GM23338 (cell line): ENCODE measurements around the gene CD38. TPM values are rescaled to one million over a fixed set of nuclear protein-coding genes. Genes with fewer than 3 reads are reported as not detected.

Experiments
- ATAC-seq: fragments of 200-7000 bp; cut with Tn5 transposase; 3 replicates; pipeline ENCODE4 v1.9.1; 2020
- DNase-seq: peaks from one replicate; pipeline ENCODE4 v3.0.0-alpha.2; 2015; ENCODE audit warnings: low spot score
- H2AFZ ChIP-seq: fragments of 200-600 bp; sonication (generic); 2 replicates; pipeline ENCODE4 v1.8.0; 2016; ENCODE audit warnings: antibody characterized with exemption, mild to moderate bottlenecking, moderate library complexity
- H3F3A ChIP-seq: fragments of 200-600 bp; sonication (generic); replicated peaks from 2 replicates; pipeline ENCODE4 v1.8.0; 2017; ENCODE audit warnings: antibody characterized with exemption, mixed run types, low read depth
- H3K27ac ChIP-seq: fragments of 200-600 bp; sonication (generic); 2 replicates; pipeline ENCODE4 v1.6.1; 2016; ENCODE audit warnings: low read depth
- H3K27me3 ChIP-seq: fragments of 200-600 bp; sonication (generic); 2 replicates; pipeline ENCODE4 v1.8.0; 2016; ENCODE audit warnings: mild to moderate bottlenecking, mixed run types, moderate library complexity; ENCODE audit not compliant: insufficient read depth
- H3K36me3 ChIP-seq: fragments of 200-600 bp; sonication (generic); 2 replicates; pipeline ENCODE4 v1.8.0; 2016; ENCODE audit warnings: mild to moderate bottlenecking; ENCODE audit not compliant: insufficient read depth
- H3K4me1 ChIP-seq: fragments of 200-600 bp; sonication (generic); 2 replicates; pipeline ENCODE4 v1.8.0; 2016; ENCODE audit warnings: mild to moderate bottlenecking, moderate library complexity; ENCODE audit not compliant: insufficient read depth
- H3K4me2 ChIP-seq: fragments of 200-600 bp; sonication (generic); 2 replicates; pipeline ENCODE4 v1.7.1; 2017; ENCODE audit warnings: mixed run types
- H3K4me3 ChIP-seq: fragments of 200-600 bp; sonication (generic); 2 replicates; pipeline ENCODE4 v1.6.1; 2016; ENCODE audit warnings: mixed run types
- H3K79me2 ChIP-seq: fragments of 200-600 bp; sonication (generic); replicated peaks from 2 replicates; pipeline ENCODE4 v1.8.0; 2017; ENCODE audit warnings: mild to moderate bottlenecking; ENCODE audit not compliant: insufficient read depth
- H3K9me2 ChIP-seq: fragments of 200-600 bp; sonication (generic); 2 replicates; pipeline ENCODE4 v1.8.0; 2017; ENCODE audit not compliant: insufficient read depth
- H4K20me1 ChIP-seq: fragments of 200-600 bp; sonication (generic); replicated peaks from 2 replicates; pipeline ENCODE4 v1.8.0; 2017; ENCODE audit warnings: mild to moderate bottlenecking; ENCODE audit not compliant: insufficient read depth
- H3K27ac Mint-ChIP-seq: 2 replicates; pipeline ENCODE4 v1.8.0; 2020; ENCODE audit warnings: inconsistent platforms, mild to moderate bottlenecking, moderate library complexity, mixed read lengths
- H3K27me3 Mint-ChIP-seq: 3 replicates; pipeline ENCODE4 v1.8.0; 2022; ENCODE audit warnings: low read depth, mild to moderate bottlenecking, moderate library complexity, mixed read lengths, inconsistent platforms; ENCODE audit not compliant: insufficient read depth, poor library complexity
- H3K36me3 Mint-ChIP-seq: 3 replicates; pipeline ENCODE4 v1.8.0; 2021; ENCODE audit warnings: low read depth, mild to moderate bottlenecking, inconsistent platforms, moderate library complexity, mixed read lengths
- H3K4me1 Mint-ChIP-seq: 3 replicates; pipeline ENCODE4 v1.8.0; 2020; ENCODE audit warnings: mild to moderate bottlenecking, inconsistent platforms, mixed read lengths
- H3K4me3 Mint-ChIP-seq: 3 replicates; pipeline ENCODE4 v1.8.0; 2021; ENCODE audit warnings: moderate library complexity, mild to moderate bottlenecking, inconsistent platforms, mixed read lengths
- H3K9me3 Mint-ChIP-seq: 3 replicates; pipeline ENCODE4 v1.8.0; 2020; ENCODE audit warnings: moderate library complexity, mild to moderate bottlenecking, inconsistent platforms, mixed read lengths
- CREB1 ChIP-seq: fragments of 250-450 bp; sonication (Bioruptor Pico); IDR thresholded peaks from 2 replicates; pipeline ENCODE4 v1.5.0; 2020; ENCODE audit warnings: low read depth, mild to moderate bottlenecking, moderate library complexity
- EZH2 ChIP-seq: fragments of 200-600 bp; sonication (generic); IDR thresholded peaks from one replicate; pipeline ENCODE4 v1.8.0; 2017; ENCODE audit warnings: antibody characterized with exemption, mild to moderate bottlenecking, low read depth; ENCODE audit not compliant: unreplicated experiment
- EZH2phosphoT487 ChIP-seq: fragments of 200-600 bp; sonication (generic); IDR thresholded peaks from one replicate; pipeline ENCODE4 v1.8.1; 2018; ENCODE audit warnings: antibody characterized with exemption; ENCODE audit not compliant: unreplicated experiment
- JUNB ChIP-seq: IDR thresholded peaks from one replicate; pipeline ENCODE4 v1.6.1; 2016; ENCODE audit warnings: antibody characterized with exemption; ENCODE audit not compliant: unreplicated experiment
- NANOG ChIP-seq: IDR thresholded peaks from 2 replicates; pipeline ENCODE4 v1.6.1; 2016; ENCODE audit warnings: antibody characterized with exemption, borderline replicate concordance
- POLR2AphosphoS5 ChIP-seq: IDR thresholded peaks from 2 replicates; pipeline ENCODE4 v1.6.1; 2016; ENCODE audit warnings: antibody characterized with exemption, low read depth
- STAT1 ChIP-seq: IDR thresholded peaks from one replicate; pipeline ENCODE4 v1.6.1; 2016; ENCODE audit warnings: antibody characterized with exemption; ENCODE audit not compliant: unreplicated experiment
- ZNF114 ChIP-seq: fragments of 250-450 bp; sonication (Bioruptor Pico); IDR thresholded peaks from 2 replicates; pipeline ENCODE4 v1.5.0; 2020; ENCODE audit warnings: mild to moderate bottlenecking, moderate library complexity
- ZNF331 ChIP-seq: fragments of 250-450 bp; sonication (Bioruptor Pico); IDR thresholded peaks from 2 replicates; pipeline ENCODE4 v1.5.0; 2020; ENCODE audit warnings: low read depth, mild to moderate bottlenecking, moderate library complexity
- polyA plus RNA-seq: library from polyadenylated mRNA; unstranded; fragments of >200 nt; fragmentation: Nextera tagmentation; extraction: Ambion mirVana; gene quantifications from 2 replicates; pipeline ENCODE4 v1.2.1, GENCODE V29; 2016
- total RNA-seq: library from RNA; depleted of rRNA; stranded (reverse); fragments of >200 nt; shearing (Covaris generic); gene quantifications from 2 replicates; pipeline ENCODE4 v1.2.3, GENCODE V29; 2014
- TF ChIP-seq, protein P1 (sequence below), 2 experiments: fragments of 200-600 bp in 1 of 2; sonication (generic) in 1 of 2; conservative IDR thresholded peaks; 2 replicates each; pipeline versions ENCODE4 v1.5.1 to v1.6.1; 2016 to 2017; ENCODE audit warnings: antibody characterized with exemption in 2 of 2, low read depth in 2 of 2, mild to moderate bottlenecking in 2 of 2, moderate library complexity in 1 of 2
- TF ChIP-seq, protein P2 (sequence below): IDR thresholded peaks from one replicate; pipeline ENCODE4 v1.6.1; 2018; ENCODE audit warnings: antibody characterized with exemption; ENCODE audit not compliant: unreplicated experiment
- TF ChIP-seq, protein P3 (sequence below): fragments of 250-450 bp; sonication (Bioruptor Pico); IDR thresholded peaks from 2 replicates; pipeline ENCODE4 v1.5.0; 2020; ENCODE audit warnings: mild to moderate bottlenecking, moderate library complexity
- TF ChIP-seq, protein P4 (sequence below): IDR thresholded peaks from 2 replicates; pipeline ENCODE4 v1.6.1; 2016; ENCODE audit warnings: antibody characterized with exemption

CD38 gene
- total and polyA plus RNA-seq, 2 experiments from 2014 or later: 0.17 to 0.24 TPM

DNA sequence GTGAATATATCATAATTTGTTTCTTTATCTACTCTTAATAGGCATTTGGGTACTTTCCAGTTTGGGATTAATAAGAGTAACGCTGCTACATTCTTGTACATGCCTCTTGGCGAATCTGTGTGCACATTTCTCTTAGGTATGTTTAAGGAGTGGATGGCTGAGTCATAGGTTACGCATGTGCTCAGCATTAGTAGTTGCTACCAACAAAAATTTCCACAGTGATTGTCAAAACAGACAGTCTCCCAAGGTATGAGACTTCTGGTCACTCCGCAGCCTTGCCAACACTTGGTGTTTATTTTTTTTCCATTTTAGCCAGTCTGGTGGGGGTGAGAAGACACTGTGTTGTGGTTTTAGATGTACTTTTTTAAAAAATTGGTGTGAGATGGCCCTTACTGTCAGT lies 115.8 kb downstream of the CD38 start:
- Mint-ChIP-seq H3K36me3 (no peaks in the 10 kb centered on the region), H3K9me3 (no peaks in the 10 kb centered on the region), H3K27ac (no peak overlapping the region), H3K27me3 (no peaks in the 10 kb centered on the region), H3K4me3 (no peak overlapping the region), H3K4me1 (peaks cover 7% of the 10 kb centered on the region)
- Histone ChIP-seq H3K4me1 (0 out of 2 replicates have a peak, but pooled peaks cover 6% of the 10 kb centered on the region), H4K20me1 (no peaks in the 10 kb centered on the region), H2AFZ (peak overlapping the region; percentile 12; the same call in 1 of the 2 replicates), H3K79me2 (no peaks in the 10 kb centered on the region), H3K9me2 (peaks cover 22% of the 10 kb centered on the region), H3F3A (no peaks in the 10 kb centered on the region), H3K4me2 (no peak overlapping the region), H3K27ac (no peak overlapping the region), H3K27me3 (no peaks in the 10 kb centered on the region), H3K36me3 (no peaks in the 10 kb centered on the region), H3K4me3 (no peak overlapping the region)
- no peak for DNase-seq
- TF ChIP-seq ZNF331 (no peak), STAT1 (no peak), CREB1 (CRISPR knock-in tag) (no peak), POLR2AphosphoS5 (no peak), JUNB (no peak), EZH2phosphoT487 (no peak), NANOG (no peak), EZH2 (no peak), ZNF114 (CRISPR knock-in tag) (no peak)
- TF ChIP-seq, protein P1, sequence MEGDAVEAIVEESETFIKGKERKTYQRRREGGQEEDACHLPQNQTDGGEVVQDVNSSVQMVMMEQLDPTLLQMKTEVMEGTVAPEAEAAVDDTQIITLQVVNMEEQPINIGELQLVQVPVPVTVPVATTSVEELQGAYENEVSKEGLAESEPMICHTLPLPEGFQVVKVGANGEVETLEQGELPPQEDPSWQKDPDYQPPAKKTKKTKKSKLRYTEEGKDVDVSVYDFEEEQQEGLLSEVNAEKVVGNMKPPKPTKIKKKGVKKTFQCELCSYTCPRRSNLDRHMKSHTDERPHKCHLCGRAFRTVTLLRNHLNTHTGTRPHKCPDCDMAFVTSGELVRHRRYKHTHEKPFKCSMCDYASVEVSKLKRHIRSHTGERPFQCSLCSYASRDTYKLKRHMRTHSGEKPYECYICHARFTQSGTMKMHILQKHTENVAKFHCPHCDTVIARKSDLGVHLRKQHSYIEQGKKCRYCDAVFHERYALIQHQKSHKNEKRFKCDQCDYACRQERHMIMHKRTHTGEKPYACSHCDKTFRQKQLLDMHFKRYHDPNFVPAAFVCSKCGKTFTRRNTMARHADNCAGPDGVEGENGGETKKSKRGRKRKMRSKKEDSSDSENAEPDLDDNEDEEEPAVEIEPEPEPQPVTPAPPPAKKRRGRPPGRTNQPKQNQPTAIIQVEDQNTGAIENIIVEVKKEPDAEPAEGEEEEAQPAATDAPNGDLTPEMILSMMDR (conservative IDR thresholded peaks at IDR 0.05; ENCODE audit: low read depth in 2 of 2): no peak
- TF ChIP-seq, protein P2, sequence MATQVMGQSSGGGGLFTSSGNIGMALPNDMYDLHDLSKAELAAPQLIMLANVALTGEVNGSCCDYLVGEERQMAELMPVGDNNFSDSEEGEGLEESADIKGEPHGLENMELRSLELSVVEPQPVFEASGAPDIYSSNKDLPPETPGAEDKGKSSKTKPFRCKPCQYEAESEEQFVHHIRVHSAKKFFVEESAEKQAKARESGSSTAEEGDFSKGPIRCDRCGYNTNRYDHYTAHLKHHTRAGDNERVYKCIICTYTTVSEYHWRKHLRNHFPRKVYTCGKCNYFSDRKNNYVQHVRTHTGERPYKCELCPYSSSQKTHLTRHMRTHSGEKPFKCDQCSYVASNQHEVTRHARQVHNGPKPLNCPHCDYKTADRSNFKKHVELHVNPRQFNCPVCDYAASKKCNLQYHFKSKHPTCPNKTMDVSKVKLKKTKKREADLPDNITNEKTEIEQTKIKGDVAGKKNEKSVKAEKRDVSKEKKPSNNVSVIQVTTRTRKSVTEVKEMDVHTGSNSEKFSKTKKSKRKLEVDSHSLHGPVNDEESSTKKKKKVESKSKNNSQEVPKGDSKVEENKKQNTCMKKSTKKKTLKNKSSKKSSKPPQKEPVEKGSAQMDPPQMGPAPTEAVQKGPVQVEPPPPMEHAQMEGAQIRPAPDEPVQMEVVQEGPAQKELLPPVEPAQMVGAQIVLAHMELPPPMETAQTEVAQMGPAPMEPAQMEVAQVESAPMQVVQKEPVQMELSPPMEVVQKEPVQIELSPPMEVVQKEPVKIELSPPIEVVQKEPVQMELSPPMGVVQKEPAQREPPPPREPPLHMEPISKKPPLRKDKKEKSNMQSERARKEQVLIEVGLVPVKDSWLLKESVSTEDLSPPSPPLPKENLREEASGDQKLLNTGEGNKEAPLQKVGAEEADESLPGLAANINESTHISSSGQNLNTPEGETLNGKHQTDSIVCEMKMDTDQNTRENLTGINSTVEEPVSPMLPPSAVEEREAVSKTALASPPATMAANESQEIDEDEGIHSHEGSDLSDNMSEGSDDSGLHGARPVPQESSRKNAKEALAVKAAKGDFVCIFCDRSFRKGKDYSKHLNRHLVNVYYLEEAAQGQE: no peak
- TF ChIP-seq, protein P3, sequence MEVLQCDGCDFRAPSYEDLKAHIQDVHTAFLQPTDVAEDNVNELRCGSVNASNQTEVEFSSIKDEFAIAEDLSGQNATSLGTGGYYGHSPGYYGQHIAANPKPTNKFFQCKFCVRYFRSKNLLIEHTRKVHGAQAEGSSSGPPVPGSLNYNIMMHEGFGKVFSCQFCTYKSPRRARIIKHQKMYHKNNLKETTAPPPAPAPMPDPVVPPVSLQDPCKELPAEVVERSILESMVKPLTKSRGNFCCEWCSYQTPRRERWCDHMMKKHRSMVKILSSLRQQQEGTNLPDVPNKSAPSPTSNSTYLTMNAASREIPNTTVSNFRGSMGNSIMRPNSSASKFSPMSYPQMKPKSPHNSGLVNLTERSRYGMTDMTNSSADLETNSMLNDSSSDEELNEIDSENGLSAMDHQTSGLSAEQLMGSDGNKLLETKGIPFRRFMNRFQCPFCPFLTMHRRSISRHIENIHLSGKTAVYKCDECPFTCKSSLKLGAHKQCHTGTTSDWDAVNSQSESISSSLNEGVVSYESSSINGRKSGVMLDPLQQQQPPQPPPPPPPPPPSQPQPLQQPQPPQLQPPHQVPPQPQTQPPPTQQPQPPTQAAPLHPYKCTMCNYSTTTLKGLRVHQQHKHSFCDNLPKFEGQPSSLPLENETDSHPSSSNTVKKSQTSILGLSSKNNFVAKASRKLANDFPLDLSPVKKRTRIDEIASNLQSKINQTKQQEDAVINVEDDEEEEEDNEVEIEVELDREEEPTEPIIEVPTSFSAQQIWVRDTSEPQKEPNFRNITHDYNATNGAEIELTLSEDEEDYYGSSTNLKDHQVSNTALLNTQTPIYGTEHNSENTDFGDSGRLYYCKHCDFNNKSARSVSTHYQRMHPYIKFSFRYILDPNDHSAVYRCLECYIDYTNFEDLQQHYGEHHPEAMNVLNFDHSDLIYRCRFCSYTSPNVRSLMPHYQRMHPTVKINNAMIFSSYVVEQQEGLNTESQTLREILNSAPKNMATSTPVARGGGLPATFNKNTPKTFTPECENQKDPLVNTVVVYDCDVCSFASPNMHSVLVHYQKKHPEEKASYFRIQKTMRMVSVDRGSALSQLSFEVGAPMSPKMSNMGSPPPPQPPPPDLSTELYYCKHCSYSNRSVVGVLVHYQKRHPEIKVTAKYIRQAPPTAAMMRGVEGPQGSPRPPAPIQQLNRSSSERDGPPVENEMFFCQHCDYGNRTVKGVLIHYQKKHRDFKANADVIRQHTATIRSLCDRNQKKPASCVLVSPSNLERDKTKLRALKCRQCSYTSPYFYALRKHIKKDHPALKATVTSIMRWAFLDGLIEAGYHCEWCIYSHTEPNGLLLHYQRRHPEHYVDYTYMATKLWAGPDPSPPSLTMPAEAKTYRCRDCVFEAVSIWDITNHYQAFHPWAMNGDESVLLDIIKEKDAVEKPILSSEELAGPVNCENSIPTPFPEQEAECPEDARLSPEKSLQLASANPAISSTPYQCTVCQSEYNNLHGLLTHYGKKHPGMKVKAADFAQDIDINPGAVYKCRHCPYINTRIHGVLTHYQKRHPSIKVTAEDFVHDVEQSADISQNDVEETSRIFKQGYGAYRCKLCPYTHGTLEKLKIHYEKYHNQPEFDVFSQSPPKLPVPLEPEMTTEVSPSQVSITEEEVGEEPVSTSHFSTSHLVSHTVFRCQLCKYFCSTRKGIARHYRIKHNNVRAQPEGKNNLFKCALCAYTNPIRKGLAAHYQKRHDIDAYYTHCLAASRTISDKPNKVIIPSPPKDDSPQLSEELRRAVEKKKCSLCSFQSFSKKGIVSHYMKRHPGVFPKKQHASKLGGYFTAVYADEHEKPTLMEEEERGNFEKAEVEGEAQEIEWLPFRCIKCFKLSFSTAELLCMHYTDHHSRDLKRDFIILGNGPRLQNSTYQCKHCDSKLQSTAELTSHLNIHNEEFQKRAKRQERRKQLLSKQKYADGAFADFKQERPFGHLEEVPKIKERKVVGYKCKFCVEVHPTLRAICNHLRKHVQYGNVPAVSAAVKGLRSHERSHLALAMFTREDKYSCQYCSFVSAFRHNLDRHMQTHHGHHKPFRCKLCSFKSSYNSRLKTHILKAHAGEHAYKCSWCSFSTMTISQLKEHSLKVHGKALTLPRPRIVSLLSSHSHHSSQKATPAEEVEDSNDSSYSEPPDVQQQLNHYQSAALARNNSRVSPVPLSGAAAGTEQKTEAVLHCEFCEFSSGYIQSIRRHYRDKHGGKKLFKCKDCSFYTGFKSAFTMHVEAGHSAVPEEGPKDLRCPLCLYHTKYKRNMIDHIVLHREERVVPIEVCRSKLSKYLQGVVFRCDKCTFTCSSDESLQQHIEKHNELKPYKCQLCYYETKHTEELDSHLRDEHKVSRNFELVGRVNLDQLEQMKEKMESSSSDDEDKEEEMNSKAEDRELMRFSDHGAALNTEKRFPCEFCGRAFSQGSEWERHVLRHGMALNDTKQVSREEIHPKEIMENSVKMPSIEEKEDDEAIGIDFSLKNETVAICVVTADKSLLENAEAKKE (CRISPR knock-in tag): no peak
- TF ChIP-seq, protein P4, sequence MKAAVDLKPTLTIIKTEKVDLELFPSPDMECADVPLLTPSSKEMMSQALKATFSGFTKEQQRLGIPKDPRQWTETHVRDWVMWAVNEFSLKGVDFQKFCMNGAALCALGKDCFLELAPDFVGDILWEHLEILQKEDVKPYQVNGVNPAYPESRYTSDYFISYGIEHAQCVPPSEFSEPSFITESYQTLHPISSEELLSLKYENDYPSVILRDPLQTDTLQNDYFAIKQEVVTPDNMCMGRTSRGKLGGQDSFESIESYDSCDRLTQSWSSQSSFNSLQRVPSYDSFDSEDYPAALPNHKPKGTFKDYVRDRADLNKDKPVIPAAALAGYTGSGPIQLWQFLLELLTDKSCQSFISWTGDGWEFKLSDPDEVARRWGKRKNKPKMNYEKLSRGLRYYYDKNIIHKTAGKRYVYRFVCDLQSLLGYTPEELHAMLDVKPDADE: no peak
- no peak for ATAC-seq
